ENCODE measurements around the gene SUSD4. TPM values are rescaled to one million over a fixed set of nuclear protein-coding genes. Genes with fewer than 3 reads are reported as not detected.

SUSD4 gene
- total RNA-seq, 1 donor from 2014 or later = 26.3 TPM

- Histone ChIP-seq H3K27me3 (no peaks in the 10 kb centered on the region), H3K4me3 (no peak overlapping the region), H3K9me3 (no peaks in the 10 kb centered on the region), H3K27ac (no peak overlapping the region), H3K36me3 (no peaks in the 10 kb centered on the region), H3K4me1 (no peaks in the 10 kb centered on the region)
- intact Hi-C loops (cut with DNase I) = no loop called here
- DNase-seq (ENCODE audit: extremely low spot score in 2 of 2) = peak; percentile 37 to 71
- TF ChIP-seq CTCF (IDR thresholded peaks at IDR 0.05) (no peak), POLR2A (IDR thresholded peaks at IDR 0.05) (no peak)
These were observed 120.4 kb downstream of the SUSD4 start for GRCh38 chr1:223243441-223244050.

GRCh38 chr1:223242971-223243370 is 121.0 kb downstream of the SUSD4 start:
- Histone ChIP-seq H3K36me3 (no peaks in the 10 kb centered on the region), H3K27me3 (no peaks in the 10 kb centered on the region), H3K27ac (no peak overlapping the region), H3K4me3 (no peak overlapping the region), H3K9me3 (no peaks in the 10 kb centered on the region), H3K4me1 (no peaks in the 10 kb centered on the region)
- peak in 1 of 2 donors; percentile 52 for DNase-seq (ENCODE audit: extremely low spot score in 2 of 2)
- TF ChIP-seq POLR2A (IDR thresholded peaks at IDR 0.05) (no peak), CTCF (IDR thresholded peaks at IDR 0.05) (no peak), POLR2AphosphoS5 (IDR thresholded peaks at IDR 0.05; ENCODE audit: insufficient read depth in 1 of 2, low read depth in 1 of 2) (no peak)
- intact Hi-C loops (cut with DNase I) = no loop called here

- no peaks in the 10 kb centered on the region for H3K9me3 ChIP-seq
- H3K4me1 ChIP-seq = no peaks in the 10 kb centered on the region
- no peak for TF ChIP-seq POLR2AphosphoS5 (IDR thresholded peaks at IDR 0.05; ENCODE audit: insufficient read depth in 1 of 2, low read depth in 1 of 2)
- TF ChIP-seq CTCF (IDR thresholded peaks at IDR 0.05) = no peak
- TF ChIP-seq POLR2A (IDR thresholded peaks at IDR 0.05) = no peak
- peak; percentile 40 to 52 for DNase-seq (ENCODE audit: extremely low spot score in 2 of 2)
- no peaks in the 10 kb centered on the region for H3K36me3 ChIP-seq
- H3K27me3 ChIP-seq = no peaks in the 10 kb centered on the region
- no peak overlapping the region for H3K27ac ChIP-seq
- no peak overlapping the region for H3K4me3 ChIP-seq
- intact Hi-C loops (cut with DNase I) = no loop called here
These were observed 121.5 kb downstream of the SUSD4 start for GRCh38 chr1:223242382-223242955.

- no peak for TF ChIP-seq POLR2AphosphoS5 (IDR thresholded peaks at IDR 0.05; ENCODE audit: insufficient read depth in 1 of 2, low read depth in 1 of 2)
- no peak for TF ChIP-seq POLR2A (IDR thresholded peaks at IDR 0.05)
- TF ChIP-seq CTCF (IDR thresholded peaks at IDR 0.05) = no peak
- Histone ChIP-seq H3K27ac (no peak overlapping the region), H3K27me3 (no peaks in the 10 kb centered on the region), H3K36me3 (no peaks in the 10 kb centered on the region), H3K9me3 (no peaks in the 10 kb centered on the region), H3K4me3 (no peak overlapping the region), H3K4me1 (no peaks in the 10 kb centered on the region)
- no peak for DNase-seq (ENCODE audit: extremely low spot score in 2 of 2)
- intact Hi-C loops (cut with DNase I) = no loop called here
These were observed 123.9 kb downstream of the SUSD4 start for GRCh38 chr1:223240122-223240521.

GRCh38 chr1:223235091-223235490 is 128.9 kb downstream of the SUSD4 start:
- Histone ChIP-seq H3K27ac (no peak overlapping the region), H3K9me3 (no peaks in the 10 kb centered on the region), H3K4me3 (no peak overlapping the region), H3K27me3 (no peaks in the 10 kb centered on the region), H3K4me1 (no peaks in the 10 kb centered on the region), H3K36me3 (no peaks in the 10 kb centered on the region)
- TF ChIP-seq POLR2AphosphoS5 (IDR thresholded peaks at IDR 0.05; ENCODE audit: insufficient read depth in 1 of 2, low read depth in 1 of 2) (no peak), POLR2A (IDR thresholded peaks at IDR 0.05) (no peak), CTCF (IDR thresholded peaks at IDR 0.05) (no peak)
- intact Hi-C loops (cut with DNase I) = no loop called here
- no peak for DNase-seq (ENCODE audit: extremely low spot score in 2 of 2)
